Esophagus muscularis mucosa (tissue), 4 donors: ENCODE results near the gene RRBP1. TPM values are rescaled to one million over a fixed set of nuclear protein-coding genes. Genes with fewer than 3 reads are reported as not detected.
A peak's percentile ranks its signal among the peaks of the same experiment; 100 is the strongest.

Experiments
- DNase-seq: peaks from one replicate; pipeline ENCODE4 v3.0.0-alpha.2; 2017; ENCODE audit errors: extremely low spot score
- H3K27ac ChIP-seq, 4 donors: fragments of 200-600 bp; sonication (generic); replicated peaks in 1 of 4; 1 replicate in 3 of 4; 2 replicates in 1 of 4; pipeline ENCODE4 v1.5.1; 2016 to 2019; ENCODE audit warnings: mild to moderate bottlenecking in 1 of 4
- H3K27me3 ChIP-seq, 4 donors: fragments of 200-600 bp; sonication (generic); one replicate each; pipeline versions ENCODE4 v1.5.1 to v1.6.0; 2016 to 2019
- H3K36me3 ChIP-seq, 4 donors: fragments of 200-600 bp; sonication (generic); one replicate each; pipeline ENCODE4 v1.5.1; 2016 to 2019
- H3K4me1 ChIP-seq, 4 donors: fragments of 200-600 bp; sonication (generic); one replicate each; pipeline ENCODE4 v1.5.1; 2016 to 2019
- H3K4me3 ChIP-seq, 4 donors: fragments of 200-600 bp; sonication (generic); 1 replicate in 2 of 4; 2 replicates in 2 of 4; pipeline ENCODE4 v1.5.1; 2016 to 2019; ENCODE audit warnings: mild to moderate bottlenecking in 4 of 4, moderate library complexity in 1 of 4
- H3K9me3 ChIP-seq, 4 donors: fragments of 200-600 bp; sonication (generic); 1 replicate in 3 of 4; 2 replicates in 1 of 4; pipeline ENCODE4 v1.5.1; 2016 to 2019
- CTCF ChIP-seq, 3 experiments: fragments of 200-600 bp in 2 of 3; fragments of 450-650 bp in 1 of 3; sonication (generic) in 2 of 3; IDR thresholded peaks; one replicate each; pipeline ENCODE4 v1.5.1; 2017 to 2019; ENCODE audit warnings: antibody characterized with exemption in 3 of 3, mild to moderate bottlenecking in 2 of 3, moderate library complexity in 1 of 3
- EP300 ChIP-seq: sonication (generic); formaldehyde crosslinking; IDR thresholded peaks from one replicate; pipeline ENCODE4 v1.6.1; 2017; ENCODE audit warnings: antibody characterized with exemption
- POLR2A ChIP-seq: fragments of 450-650 bp; IDR thresholded peaks from one replicate; pipeline ENCODE4 v1.6.1; 2017; ENCODE audit warnings: antibody characterized with exemption, moderate library complexity, mild to moderate bottlenecking, low read depth
- POLR2AphosphoS5 ChIP-seq, 2 donors: sonication (generic); formaldehyde crosslinking; IDR thresholded peaks; one replicate each; pipeline ENCODE4 v1.6.1; 2017; ENCODE audit warnings: antibody characterized with exemption in 2 of 2
- WGBS: methylation state at CpG from one replicate; pipeline ENCODE4 v1.1.5; 2018; 5-methylcytosine and 5-hydroxymethylcytosine counted together
- intact Hi-C: fragments of 100-400 bp; cut with DNase I; formaldehyde crosslinking; loops from one replicate; pipeline ENCODE4 v1.15.1; 2023
- total RNA-seq, 4 donors: library from RNA; depleted of rRNA; stranded (reverse); fragments of >200 nt; gene quantifications; one replicate each; pipeline versions ENCODE4 v1.1.0 to v1.2.1, GENCODE V29; 2016

Gene RRBP1
- total RNA-seq, 4 donors from 2014 or later: 61.5 to 86.6 (median 65.4) TPM

DNA sequence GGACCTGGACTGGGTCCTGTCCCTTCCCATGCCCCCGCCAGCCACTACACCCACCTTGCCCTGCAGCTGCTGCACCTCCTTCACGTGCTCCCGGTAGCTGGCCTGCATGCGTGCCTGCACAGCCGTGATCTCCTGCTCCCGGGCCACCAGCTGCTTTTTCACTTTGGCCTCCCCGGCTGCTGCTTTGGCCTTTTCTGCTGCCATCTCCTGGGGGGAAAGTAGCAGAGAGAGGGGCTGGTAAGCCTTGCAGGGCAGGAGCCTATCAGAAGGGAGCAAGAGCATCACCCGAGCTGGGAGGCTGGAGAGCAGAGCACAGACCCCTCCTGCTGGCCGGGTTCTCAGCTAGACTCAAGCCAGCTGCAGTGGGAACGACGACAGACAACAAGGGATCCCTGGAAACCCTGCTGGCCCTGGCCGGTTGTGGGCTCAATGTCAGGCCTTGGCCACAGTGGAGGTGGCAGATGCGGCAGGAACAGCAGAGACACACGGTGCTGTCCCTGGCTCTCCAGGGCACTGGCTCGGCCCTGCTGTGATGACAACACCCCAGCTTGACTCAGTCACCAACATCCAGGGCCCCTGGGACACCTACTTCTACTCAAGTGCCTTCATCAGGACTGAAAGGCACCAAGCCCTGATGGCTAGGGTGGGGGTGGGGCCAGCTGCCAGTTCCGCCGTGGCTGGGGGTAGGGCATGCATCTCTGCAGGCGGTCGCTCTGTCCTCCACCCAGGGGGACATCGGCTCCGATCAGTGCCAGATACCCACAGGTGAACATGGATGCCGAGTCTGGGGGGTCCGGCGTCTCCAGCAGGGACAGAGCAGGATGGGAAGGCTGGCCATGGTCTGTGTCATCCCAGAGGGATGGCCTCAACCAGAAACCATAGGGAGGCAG, 45.3 kb downstream of the RRBP1 start:
- TF ChIP-seq EP300 (no peak), CTCF (IDR thresholded peaks at IDR 0.05) (no peak), POLR2A (no peak), POLR2AphosphoS5 (IDR thresholded peaks at IDR 0.05) (no peak)
- H3K36me3 ChIP-seq: peaks cover 22 to 91% (median 83%) of the 10 kb centered on the region in 4 donors
- no peaks in the 10 kb centered on the region for H3K9me3 ChIP-seq
- H3K4me1 ChIP-seq: peaks cover 24 to 80% (median 79%) of the 10 kb centered on the region in 4 donors
- intact Hi-C loops: no loop called here
- H3K4me3 ChIP-seq: no peak overlapping the region
- 93% methylated on average over 15 of the region's 24 CpGs for WGBS
- no peak for DNase-seq
- H3K27ac ChIP-seq: peak overlapping the region in 2 of 4 donors; percentile 10 to 24
- H3K27me3 ChIP-seq: no peaks in the 10 kb centered on the region

GRCh38 chr20:17635332-17636244, 46.5 kb downstream of the RRBP1 start:
- TF ChIP-seq EP300: no peak
- TF ChIP-seq POLR2AphosphoS5 (IDR thresholded peaks at IDR 0.05): no peak
- TF ChIP-seq CTCF (IDR thresholded peaks at IDR 0.05): no peak
- no peak for TF ChIP-seq POLR2A
- Histone ChIP-seq H3K4me3 (no peak overlapping the region), H3K4me1 (peaks cover 24 to 69% (median 67%) of the 10 kb centered on the region in 4 donors), H3K27me3 (no peaks in the 10 kb centered on the region), H3K36me3 (peaks cover 16 to 91% (median 83%) of the 10 kb centered on the region in 4 donors), H3K9me3 (no peaks in the 10 kb centered on the region), H3K27ac (peak overlapping the region; percentile 7 to 69 (median 62))
- intact Hi-C loops: no loop called here
- no peak for DNase-seq
- WGBS: 69% methylated on average over 25 of the region's 25 CpGs

GRCh38 chr20:17634661-17635331, 47.2 kb downstream of the RRBP1 start:
- no peak overlapping the region for H3K4me3 ChIP-seq
- H3K4me1 ChIP-seq: peaks cover 24 to 61% (median 59%) of the 10 kb centered on the region in 4 donors
- no peaks in the 10 kb centered on the region for H3K27me3 ChIP-seq
- 70% methylated on average over 6 of the region's 13 CpGs for WGBS
- H3K36me3 ChIP-seq: peaks cover 20 to 91% (median 82%) of the 10 kb centered on the region in 4 donors
- no peak for DNase-seq
- TF ChIP-seq EP300 (no peak), POLR2AphosphoS5 (IDR thresholded peaks at IDR 0.05) (peak in 1 of 2 donors; percentile 46)
- intact Hi-C loops: no loop called here
- no peaks in the 10 kb centered on the region for H3K9me3 ChIP-seq
- H3K27ac ChIP-seq: peak overlapping the region; percentile 40 to 69 (median 62)

- Histone ChIP-seq H3K27ac (peak overlapping the region; percentile 40 to 69 (median 62)), H3K9me3 (no peaks in the 10 kb centered on the region), H3K4me1 (peaks cover 24 to 53% (median 53%) of the 10 kb centered on the region in 4 donors), H3K4me3 (no peak overlapping the region), H3K36me3 (peaks cover 20 to 93% (median 88%) of the 10 kb centered on the region in 4 donors), H3K27me3 (no peaks in the 10 kb centered on the region)
- DNase-seq: no peak
- 67% methylated on average over 10 of the region's 18 CpGs for WGBS
- no peak for TF ChIP-seq POLR2A
- no peak for TF ChIP-seq EP300
- no peak for TF ChIP-seq POLR2AphosphoS5 (IDR thresholded peaks at IDR 0.05)
- no peak for TF ChIP-seq CTCF (IDR thresholded peaks at IDR 0.05)
- intact Hi-C loops: no loop called here
Measured at GRCh38 chr20:17633850-17634500, 48.1 kb downstream of the RRBP1 start.
